GM19468 (cell line): Measurements from ENCODE around the gene YBX2.

Source experiments
- ATAC-seq: cut with Tn5 transposase; IDR thresholded peaks from one replicate; pipeline ENCODE4 v1.9.1; 2021; ENCODE audit warnings: mild to moderate bottlenecking, moderate library complexity, moderate number of reproducible peaks; ENCODE audit not compliant: unreplicated experiment; ENCODE audit errors: extremely low read depth

YBX2 gene

DNA sequence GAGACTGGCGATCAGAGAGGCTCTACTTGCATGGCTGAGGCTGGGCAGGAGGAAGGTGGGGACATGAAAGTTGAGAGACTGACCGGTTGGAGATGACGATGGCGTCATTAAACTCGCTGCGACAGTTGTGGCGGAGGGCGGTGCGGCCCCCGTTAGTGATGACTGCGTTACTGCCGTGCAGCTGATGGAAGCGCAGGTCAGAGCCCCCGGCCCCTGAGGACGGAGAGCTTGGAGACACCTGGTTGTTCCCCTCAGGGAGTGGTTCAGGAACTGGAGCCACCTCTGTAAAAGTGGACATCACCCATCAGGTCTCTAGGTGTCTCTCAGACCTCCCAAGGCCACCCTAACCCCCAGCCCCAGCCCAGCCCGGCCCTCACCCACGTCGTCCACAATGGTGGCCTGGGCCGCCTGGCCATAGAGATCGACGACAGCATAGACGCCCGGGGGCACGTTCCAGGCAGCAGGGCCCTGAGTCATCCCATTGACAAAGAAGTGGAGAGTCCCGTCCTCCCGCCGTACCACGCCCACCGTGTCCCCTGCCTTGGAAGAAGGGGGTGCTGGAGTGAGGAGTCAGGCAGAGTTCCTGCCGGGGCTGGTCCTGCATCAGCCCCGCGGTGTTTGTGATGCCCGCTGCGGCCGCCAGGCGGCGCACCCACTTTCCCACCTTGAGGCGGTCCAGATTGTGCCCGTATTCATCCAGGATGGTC lies 29.4 kb upstream of the YBX2 start:
- ATAC-seq: no peak

DNA sequence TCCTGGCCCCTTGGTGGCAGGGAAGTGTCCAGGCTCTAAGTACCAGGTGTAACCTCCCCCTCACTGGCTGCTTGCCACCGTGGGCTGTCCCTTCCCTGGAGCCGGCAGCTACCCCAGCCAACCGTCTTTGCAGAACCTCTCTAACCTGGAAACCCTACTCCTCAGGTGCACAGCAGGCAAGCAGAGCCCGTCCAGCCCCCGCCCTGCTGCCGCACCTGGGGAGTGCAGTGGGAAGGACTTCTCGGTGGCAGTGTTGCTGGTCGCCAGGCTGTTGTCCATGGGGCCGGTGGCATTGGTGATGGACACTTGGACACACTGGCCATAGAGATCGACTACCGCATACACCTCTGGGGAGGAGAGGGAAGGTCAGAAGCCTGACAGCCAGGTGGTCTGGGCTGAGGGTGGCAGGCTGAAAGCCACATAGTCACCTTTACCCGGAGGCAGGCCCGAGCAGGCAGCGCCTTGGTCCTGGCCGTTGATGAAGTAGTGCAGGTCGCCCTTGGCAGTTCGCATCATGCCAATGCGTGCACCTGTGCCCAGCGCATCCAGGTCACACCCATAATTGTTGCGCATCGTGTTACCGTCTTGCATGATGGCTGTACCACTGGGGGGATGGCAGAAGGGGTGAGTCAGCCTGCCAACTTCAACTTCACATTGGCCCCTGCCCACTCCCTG lies 28.2 kb upstream of the YBX2 start:
- no peak for ATAC-seq

DNA sequence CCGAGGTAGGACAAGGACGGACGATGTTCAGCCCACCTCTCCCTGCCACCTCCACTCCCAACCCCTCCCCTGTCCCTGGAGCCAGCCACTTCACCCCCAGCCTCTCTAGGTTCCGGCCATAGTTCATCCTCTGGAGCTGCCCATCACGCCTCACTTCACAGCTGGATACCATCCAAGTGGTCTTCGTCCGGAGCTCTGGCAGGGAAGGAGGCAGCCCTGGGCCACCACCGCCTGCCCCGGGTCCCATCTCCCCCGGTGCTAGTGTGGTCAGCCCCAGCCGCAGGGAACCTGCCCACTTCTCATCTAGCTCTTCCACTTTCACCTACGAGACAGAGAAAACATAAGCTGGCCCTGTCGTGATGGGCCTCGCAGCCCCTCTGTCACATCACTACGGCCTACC lies 27.0 kb upstream of the YBX2 start:
- no peak for ATAC-seq

DNA sequence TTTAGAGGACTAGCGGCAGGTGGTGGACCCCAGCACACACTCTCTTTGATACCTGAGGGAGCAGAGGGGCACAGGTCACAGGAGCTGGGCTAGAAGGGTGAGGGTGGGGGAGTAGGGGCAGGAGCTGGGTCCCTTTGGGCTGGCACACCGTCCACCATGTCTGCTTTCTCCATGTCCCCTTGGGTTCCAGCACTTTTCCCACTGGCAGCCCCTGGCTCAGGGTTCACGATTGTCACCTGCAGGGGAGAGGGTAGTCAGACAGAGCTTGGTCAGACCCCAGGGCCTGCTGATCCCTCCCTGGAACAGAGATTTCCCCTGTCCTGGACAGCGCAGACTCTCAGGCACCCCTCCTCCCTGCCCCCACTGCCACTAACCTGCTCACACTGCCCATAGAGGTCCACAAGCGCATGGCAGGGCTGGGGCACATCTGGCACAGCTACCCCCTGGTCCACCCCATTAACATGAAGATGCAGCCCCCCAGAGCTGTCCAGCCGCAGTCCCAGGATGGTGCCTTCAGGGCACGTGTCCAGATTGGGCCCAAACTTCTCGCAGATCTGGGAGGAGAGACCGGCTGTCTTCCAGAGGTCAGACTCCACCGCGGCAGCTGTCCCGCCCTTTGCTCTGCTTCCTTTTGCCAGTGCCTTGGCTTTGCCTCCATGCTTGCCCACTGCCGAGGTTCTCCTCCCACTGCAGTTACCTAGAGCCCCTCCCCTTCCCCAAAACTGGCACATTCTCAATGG lies 23.9 kb upstream of the YBX2 start:
- no peak for ATAC-seq

DNA sequence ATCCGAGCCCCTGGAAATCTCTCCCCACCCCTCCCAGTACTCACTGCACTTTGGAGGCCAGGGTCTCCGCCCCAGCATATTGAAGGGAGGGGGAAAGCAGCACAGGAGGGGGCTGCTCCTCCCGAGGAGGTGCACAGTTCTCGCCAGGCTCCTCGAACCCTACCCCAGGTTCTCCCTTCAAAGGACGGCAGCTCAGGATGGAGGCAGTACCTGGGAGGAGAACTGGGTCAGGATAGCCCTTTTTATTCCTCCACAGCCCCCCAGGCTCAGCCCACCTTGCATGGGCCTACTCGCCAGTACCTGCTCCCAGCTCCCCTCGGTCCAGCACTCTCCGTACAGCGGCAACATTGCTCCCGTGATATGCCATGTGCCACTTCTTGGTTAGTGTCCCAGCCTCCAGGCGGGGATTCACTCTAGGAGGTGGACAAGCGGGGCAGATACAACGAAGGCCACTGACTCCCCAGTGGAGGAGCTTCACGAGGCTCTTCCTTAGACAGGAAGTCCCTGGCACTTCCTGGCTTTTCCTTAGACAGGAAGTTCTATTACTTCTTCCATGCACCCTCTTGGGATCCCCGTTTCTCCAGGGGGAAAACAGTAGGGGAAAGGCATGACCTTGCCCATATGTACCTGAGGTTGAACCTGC lies 22.8 kb upstream of the YBX2 start:
- no peak for ATAC-seq

DNA sequence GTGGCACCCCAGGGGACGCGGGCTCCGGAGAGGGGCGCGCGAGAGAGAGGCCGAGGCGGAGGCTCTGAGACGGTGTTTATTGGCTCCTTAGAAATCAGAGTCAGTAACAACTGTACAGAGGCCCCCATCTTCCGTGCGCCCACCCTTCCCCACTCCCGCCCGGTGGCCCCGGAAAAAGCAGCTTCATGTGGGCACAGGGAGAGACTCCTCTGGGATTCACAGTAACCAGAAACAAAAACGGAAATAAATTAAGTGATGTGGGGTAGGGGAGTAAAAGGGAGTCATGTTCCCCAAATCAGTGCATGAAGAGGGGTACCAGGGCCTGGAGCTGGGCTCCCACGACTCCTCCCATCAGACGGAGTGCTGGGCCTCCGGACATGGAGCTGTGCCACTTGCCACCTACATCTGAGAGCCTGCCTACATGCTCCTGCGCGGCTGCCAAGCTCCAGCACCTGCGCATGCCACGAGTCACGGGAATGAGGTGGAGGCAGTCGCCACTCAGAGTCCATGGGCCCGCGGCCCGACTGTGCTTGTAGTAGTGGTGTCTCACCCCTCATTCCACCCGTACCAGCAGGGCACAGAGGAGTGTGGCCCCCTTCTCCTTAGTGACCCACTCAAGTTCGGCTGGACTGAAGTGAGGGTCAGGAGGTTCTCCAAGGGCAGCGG lies 21.3 kb upstream of the YBX2 start:
- no peak for ATAC-seq

DNA sequence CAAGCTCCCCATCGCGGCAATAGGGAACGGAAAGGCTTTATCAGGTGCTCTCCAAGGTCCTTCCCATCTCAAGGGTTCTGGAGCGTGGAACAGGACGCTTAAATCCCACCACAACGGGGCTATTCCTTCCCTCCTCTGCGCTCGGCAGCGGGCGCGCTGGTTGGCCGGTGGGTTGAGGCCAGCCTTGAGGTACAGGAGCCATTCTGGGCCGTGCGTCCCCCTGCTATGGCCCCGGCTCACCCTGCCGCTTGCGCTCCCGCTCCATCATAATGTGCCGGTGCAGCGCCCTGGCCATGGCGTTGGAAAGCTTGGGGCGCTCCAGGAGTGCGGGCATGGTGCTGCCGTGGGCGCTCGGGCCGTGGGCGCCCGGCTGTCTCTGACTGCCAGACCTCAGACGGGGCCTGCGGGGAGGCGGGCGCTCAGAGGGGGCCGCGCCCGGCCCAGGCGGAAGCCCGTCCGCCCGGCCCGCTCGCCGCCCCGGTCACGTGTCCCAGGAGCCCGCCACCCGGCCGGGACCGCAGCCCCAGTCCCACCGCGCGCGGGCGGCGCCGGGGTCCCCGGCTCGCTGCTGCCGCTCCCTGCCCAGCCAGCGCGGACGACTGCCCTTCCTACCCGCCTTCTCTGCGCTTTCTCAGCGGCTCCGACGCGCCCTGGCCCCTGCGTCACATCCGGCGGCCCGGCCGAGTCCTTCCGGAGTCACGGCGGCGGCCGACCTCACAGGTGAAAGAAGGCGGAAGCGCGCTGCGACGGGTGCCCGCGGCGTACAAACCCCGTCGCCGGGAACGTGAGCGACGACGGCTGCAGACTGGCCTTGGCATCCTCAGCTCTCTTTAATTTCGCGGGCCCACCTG lies 20.5 kb upstream of the YBX2 start, which contains the start of gene GPS2:
Gene GPS2, minus strand, starts transcription at position 642 of the 851 bp plus-strand sequence. Its CDS starts 308 bp downstream, at position 334.
- no peak for ATAC-seq

DNA sequence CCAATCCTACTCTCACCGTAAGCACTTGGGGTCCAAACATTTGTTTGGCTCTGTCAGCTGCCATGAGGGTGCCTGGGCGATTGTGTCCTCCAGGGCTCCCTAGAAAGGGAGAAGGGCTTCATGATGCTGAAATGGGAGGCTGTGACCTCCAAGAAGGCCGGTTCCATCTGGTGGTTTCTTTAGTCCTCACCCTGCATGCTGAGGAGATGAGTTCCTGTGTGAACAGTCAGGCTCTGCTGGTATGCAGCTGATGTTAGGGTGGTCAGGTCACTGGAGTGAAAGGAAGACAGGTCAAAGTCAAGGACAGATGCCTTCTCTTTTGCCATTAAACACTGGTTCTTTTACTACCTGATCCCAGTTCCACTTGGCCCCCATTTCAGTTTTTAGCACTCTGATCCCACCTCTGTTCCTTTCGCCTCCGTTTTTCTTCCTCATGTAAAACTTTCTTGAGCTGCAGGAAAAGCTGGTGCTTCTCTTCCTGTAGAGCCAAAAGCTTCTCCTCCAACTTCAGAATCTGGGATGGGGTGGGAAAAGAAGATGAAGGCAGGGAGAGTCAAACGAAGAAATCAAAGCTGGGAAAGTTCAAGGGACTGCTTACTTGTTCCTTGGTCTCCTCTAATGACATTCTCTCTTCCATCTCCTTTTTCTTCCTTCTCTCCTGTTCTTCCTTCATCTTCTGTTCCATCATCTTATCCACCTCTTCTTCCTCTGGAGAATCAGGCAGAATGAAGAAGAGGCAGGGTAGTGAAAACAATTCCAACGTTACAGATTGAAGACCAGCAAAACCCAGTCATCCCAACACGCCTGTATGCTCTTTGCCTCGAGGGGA lies 19.7 kb upstream of the YBX2 start:
- no peak for ATAC-seq

DNA sequence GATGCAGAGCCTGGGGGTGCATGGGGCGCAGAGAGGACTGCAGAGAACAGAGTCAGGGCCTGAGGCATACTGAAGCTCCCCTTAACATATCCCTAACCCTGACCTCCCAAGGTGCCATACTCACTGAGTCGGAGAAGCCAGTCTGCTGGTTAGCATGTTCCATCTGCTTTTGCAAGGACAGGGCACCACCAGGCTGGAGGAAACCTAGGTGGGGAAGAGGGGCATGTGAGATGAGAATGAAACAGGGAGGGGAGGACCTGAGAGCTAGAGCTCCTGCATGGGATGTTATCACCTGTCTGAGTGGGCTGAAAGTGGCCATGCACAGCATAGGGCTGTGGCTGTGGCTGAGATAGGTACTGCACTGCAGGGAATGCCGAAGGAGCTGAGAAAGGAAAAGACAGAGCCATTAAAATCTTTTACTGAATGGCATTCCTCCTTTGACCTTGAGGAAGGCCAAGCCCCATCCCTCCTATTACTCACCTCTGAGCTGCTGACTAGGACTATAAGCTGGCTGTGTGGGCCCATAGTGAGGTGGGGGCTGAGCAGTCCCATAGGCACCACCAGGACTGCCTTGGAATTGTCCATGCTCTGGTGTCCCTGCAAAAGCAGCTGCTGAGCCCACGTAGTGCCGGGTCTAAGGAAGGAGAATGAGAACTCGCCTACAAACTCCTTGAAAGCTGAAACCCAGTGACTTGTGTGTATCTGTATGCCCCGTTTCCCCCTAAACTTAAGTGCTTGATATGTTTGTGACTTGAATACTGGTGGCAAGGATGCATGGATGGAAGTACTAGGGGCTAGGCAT lies 18.9 kb upstream of the YBX2 start:
- no peak for ATAC-seq

DNA sequence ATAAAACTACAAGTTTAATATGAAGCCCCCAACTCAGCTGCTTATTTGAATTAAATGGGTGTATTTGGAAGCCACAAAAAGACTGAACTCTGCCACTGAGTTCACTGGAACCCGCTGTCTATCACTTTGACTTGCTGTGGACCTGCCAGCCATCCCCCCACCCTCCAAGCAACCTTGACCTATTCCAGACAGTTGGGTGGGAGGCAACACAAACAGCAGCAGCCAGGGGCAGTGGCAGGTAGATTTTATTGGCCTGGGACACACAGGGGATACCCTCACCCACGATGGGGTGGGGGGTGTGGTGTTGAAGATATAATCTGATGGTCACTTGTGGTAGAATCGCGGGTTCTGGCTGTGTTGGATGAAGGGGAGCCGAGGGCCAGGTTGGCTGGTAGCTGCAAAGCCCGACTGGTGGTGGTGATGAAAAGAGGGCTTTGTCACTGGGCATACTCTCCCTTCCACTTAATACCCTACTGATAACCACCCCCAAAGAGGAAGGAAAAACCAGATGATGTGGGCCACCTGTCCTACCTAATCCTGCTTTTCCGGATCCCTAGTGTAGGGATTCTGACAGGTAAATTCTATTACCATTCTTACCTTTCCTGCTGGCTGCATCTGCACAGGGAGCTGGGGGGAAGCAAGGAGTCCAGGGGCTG lies 18.1 kb upstream of the YBX2 start:
- ATAC-seq: no peak

DNA sequence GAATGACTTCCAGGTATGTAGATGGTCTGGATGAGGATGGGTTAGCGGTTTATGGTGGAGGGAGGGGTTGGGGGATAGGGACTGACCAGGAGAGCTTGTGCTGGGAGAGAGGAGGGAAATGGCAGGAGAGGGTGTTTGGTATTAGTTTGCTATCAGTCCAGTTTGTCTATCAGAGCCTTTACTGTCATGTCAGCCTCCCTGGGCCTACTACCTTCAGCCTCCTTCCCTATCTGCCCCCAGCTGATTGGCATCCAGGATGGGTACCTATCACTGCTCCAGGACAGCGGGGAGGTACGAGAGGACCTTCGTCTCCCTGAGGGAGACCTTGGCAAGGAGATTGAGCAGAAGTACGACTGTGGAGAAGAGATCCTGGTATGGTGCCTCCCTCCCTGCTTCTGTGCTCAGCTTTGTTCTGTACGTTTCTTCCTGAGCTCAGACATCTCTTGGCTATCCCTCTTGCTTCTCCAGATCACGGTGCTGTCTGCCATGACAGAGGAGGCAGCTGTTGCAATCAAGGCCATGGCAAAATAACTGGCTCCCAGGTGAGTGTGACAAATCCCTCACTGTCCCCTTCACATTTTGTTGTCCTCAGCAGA lies 16.8 kb upstream of the YBX2 start:
- no peak for ATAC-seq

DNA sequence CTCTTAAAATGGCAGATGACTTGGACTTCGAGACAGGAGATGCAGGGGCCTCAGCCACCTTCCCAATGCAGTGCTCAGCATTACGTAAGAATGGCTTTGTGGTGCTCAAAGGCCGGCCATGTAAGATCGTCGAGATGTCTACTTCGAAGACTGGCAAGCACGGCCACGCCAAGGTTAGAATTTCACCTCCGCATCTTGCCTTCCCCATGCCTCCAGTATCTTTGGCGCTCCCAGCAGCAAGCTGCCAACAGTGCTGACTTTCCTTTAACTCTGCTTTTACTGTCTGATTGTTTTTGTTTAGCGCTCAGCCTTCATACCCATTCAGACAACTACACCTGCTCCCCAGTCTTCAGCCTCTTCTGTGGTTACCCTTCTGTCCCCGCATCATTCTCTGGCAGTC lies 15.2 kb upstream of the YBX2 start:
- no peak for ATAC-seq

DNA sequence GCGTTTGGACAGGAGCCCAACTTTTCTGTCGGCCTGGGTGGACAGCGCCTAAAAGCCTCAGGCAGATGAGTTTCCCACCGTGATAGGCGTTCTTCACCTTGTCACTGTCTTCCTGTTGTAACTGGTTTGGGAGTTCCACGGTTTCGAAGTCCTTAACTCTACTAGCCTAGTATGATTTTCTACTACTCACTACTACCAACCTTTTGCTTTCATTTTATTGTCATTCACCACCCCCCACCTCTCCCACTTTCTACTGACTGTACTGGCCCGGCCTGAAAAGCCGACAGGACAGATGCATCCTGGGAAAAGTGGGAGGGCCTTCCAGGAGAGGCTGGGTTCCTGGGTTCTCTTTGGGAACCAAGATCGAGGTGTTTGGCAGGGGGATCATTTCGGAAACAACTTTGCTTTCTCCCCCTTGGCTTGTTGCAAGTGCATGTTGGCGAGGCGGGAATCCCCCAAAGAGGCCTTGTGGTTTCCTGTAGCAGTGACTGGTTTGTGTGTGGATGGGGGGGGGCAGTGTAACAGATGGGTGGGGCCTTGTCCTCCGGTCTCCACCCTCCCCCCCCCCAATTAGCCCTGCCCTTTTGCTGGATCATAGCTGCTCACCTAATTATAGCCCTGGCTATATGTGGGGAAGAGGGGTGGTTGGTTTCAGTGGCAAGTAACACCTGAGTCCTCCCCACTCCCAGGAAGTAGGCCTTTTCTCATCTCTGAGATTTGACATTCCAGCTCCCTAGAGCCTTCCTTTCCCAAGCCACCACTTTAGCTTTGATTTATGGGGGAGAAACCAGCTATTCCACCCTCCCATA lies 14.4 kb upstream of the YBX2 start:
- no peak for ATAC-seq

DNA sequence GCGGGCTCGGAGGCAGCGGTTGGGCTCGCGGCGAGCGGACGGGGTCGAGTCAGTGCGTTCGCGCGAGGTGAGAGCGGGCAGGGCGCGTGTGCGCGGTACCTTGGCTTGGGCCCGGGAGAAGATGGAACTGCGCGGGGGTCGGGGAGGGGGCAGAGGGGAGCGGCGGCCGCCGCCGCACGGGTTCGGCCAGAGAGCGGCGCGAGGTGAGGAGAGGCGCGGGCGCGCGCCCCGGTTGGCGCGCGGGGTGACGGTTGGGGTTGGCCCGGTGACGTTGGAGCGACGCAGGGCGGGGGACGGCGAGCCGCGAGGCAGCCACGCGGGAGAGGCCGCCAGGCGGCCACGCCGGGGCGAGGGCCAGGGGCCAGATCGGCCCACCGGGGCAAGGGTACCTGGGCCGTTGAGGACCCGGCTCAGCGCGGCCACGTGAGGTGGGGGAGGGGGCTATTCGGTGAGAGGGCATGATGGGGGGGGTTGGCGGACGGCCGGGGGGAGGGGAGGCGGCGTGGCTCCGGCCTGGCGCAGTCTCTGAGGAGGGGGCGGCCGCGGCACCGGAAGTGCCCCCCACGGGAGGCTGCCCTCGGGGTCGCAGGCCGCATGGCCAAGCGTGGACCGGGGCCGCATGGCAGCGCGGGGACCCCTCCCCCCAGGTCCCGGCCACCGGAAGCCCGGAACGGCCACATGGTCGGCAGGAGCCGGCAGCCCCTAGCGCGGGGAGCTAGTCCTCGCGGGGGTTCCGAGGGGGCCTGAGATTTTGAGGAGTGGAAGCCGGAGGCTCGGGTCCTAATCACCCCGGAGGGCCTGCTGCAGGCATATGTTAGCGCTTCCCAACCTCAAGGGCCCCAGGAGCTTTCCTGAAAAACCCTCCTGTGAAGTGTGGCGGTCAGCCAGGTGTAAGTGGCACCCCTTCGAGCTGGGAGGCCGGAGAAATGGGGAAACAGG lies 13.5 kb upstream of the YBX2 start:
- ATAC-seq: no peak
